MM.1S (cell line): ENCODE measurements around the gene CEP68.

Experiments used
- EZH2 ChIP-seq: fragments of 300-600 bp; sonication (generic); optimal IDR thresholded peaks from 2 replicates; pipeline ENCODE3; 2017; ENCODE audit warnings: low read depth, mild to moderate bottlenecking, antibody characterized with exemption, low read length, mixed read lengths
- EZH2phosphoT487 ChIP-seq: fragments of 300-600 bp; sonication (generic); IDR thresholded peaks from 2 replicates; pipeline ENCODE4 v1.6.1; 2018; ENCODE audit warnings: antibody characterized with exemption, low read length
- TF ChIP-seq, protein P1 (sequence below): fragments of 300-600 bp; sonication (generic); IDR thresholded peaks from 2 replicates; pipeline ENCODE4 v1.5.1; 2016; ENCODE audit warnings: antibody characterized with exemption, low read length, mixed read lengths

DNA sequence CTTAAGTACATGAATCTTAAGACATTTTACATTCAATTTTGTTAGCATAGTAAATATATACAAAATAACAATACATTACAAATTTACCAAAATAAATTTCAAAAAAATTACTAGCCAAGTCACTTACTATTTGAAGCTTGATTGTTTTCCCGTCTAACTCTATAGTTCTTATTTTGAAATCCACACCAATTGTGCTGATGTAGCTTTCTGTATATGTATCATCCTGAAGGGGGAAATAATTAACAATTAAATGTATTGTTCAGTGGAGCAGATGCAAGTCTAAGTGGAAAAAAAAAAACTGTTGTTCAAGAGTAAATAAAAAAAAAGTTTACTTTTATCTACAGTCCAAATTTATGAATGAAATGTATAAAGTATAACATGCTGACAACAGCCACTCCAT is 41.6 kb downstream of the CEP68 start:
- TF ChIP-seq, protein P1, sequence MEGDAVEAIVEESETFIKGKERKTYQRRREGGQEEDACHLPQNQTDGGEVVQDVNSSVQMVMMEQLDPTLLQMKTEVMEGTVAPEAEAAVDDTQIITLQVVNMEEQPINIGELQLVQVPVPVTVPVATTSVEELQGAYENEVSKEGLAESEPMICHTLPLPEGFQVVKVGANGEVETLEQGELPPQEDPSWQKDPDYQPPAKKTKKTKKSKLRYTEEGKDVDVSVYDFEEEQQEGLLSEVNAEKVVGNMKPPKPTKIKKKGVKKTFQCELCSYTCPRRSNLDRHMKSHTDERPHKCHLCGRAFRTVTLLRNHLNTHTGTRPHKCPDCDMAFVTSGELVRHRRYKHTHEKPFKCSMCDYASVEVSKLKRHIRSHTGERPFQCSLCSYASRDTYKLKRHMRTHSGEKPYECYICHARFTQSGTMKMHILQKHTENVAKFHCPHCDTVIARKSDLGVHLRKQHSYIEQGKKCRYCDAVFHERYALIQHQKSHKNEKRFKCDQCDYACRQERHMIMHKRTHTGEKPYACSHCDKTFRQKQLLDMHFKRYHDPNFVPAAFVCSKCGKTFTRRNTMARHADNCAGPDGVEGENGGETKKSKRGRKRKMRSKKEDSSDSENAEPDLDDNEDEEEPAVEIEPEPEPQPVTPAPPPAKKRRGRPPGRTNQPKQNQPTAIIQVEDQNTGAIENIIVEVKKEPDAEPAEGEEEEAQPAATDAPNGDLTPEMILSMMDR, result no peak
- TF ChIP-seq EZH2, result no peak
- no peak for TF ChIP-seq EZH2phosphoT487
